Activated naive CD8-positive, alpha-beta T cell (primary cell): ENCODE results near the gene TKTL1.

Experiments used
- H3K27ac Mint-ChIP-seq: one replicate; pipeline ENCODE4 v1.8.0; 2021; ENCODE audit warnings: mixed read lengths
- H3K27me3 Mint-ChIP-seq: one replicate; pipeline ENCODE4 v1.8.0; 2021; ENCODE audit warnings: mixed read lengths
- H3K36me3 Mint-ChIP-seq: one replicate; pipeline ENCODE4 v1.8.0; 2021; ENCODE audit warnings: mixed read lengths
- H3K4me1 Mint-ChIP-seq: one replicate; pipeline ENCODE4 v1.8.0; 2021; ENCODE audit warnings: low read depth, mixed read lengths
- H3K4me3 Mint-ChIP-seq: one replicate; pipeline ENCODE4 v1.8.0; 2021; ENCODE audit warnings: mild to moderate bottlenecking, mixed read lengths
- H3K9me3 Mint-ChIP-seq: one replicate; pipeline ENCODE4 v1.8.0; 2021; ENCODE audit warnings: low read depth, mixed read lengths

TKTL1 gene

DNA sequence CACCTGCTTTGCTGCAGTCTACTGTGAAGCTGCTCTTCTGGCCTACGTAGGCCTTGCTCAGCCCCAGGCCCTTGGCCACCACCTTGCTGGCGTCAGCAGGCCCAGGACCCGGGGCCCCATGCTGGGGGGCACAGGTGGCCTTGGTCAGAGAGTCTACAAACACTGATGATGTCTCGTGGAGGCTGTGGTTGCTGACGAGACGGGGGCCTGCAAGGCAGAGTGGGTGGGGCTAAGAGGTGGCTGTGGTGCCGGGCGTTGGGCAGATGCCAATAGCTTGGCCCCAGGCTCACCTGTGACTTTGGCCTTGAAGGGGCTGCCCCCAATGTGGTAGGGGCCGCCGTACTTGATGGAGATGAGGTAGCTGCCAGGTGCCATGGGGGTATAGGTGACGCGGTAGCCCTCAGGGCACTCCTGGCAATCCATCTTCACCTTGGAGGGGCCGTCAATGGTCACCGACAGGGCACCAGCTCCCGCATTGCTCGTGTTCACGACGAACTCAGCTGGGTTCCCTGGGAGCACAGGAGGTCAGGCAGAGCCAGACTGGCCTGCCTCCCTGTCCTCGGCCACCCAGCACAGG is 53.9 kb downstream of the TKTL1 start:
- Mint-ChIP-seq H3K9me3 (no peaks in the 10 kb centered on the region), H3K27ac (no peak overlapping the region), H3K4me3 (no peak overlapping the region), H3K4me1 (peaks cover 31% of the 10 kb centered on the region), H3K27me3 (no peaks in the 10 kb centered on the region), H3K36me3 (no peaks in the 10 kb centered on the region)

DNA sequence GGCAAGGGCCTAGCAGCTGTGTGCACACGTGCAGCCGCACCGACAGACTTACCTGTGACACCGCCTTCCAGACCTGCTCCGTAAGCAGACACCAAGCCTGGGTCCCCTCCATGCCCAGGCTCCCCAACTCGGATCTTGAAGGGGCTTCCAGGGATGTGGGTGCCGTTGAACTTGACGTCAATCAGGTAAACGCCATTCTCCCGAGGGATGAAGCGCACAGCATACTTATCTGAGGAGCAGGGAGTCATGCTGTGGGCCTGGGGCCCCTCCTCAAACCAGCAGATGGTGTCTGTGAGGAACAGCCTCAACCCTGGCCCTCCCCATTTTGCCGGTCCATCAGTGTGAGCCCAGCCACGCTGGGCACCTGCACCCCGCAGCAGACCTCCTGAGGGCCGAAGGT is 54.4 kb downstream of the TKTL1 start:
- H3K9me3 Mint-ChIP-seq, result no peaks in the 10 kb centered on the region
- H3K36me3 Mint-ChIP-seq, result no peaks in the 10 kb centered on the region
- H3K4me3 Mint-ChIP-seq, result no peak overlapping the region
- no peaks in the 10 kb centered on the region for H3K27me3 Mint-ChIP-seq
- no peak overlapping the region for H3K27ac Mint-ChIP-seq
- peaks cover 32% of the 10 kb centered on the region for H3K4me1 Mint-ChIP-seq

DNA sequence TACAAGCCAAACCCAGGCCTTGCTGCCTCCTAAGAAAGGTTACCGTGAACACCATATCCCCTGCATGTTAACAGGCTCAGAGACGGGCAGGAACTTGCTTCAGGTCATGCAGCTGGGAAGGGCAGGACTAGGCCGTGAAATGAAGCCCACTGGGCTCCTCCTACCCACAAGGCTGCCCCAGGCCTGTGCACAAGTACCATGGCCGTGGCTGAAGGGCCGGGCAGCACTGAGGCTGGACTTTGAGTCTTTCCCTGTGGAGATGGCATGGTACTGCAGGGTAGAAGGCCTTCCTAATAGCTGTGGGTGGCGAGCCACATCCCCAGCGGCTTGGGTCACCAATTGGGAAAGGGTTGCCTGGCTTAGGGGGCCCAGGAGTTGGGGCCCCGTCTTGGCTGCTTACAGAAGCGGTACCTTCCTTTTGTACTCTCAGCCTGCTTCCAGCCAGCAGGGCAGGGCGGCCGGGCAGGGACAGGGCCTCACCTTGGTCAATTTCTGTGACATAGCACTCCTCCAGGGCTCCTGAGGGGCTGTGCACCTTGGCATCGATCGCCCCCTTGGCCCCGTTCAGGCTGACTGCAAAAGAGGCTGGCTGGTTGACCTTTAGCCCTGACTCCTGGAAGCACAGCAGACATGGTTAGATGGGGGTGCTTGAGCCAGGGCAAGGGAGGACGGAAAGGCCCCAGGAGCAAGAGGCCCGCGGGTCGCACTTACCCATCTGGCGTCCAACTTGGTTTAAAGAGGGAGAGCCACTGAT is 55.0 kb downstream of the TKTL1 start:
- Mint-ChIP-seq H3K36me3 (no peaks in the 10 kb centered on the region), H3K4me3 (peak overlapping the region; percentile 23), H3K27me3 (no peaks in the 10 kb centered on the region), H3K4me1 (peaks cover 32% of the 10 kb centered on the region), H3K9me3 (no peaks in the 10 kb centered on the region), H3K27ac (no peak overlapping the region)

GRCh38 chrX:154351183-154352011 is 55.8 kb downstream of the TKTL1 start:
- peak overlapping the region; percentile 64 for H3K27ac Mint-ChIP-seq
- no peaks in the 10 kb centered on the region for H3K27me3 Mint-ChIP-seq
- H3K9me3 Mint-ChIP-seq, result no peaks in the 10 kb centered on the region
- no peaks in the 10 kb centered on the region for H3K36me3 Mint-ChIP-seq
- H3K4me1 Mint-ChIP-seq, result peaks cover 36% of the 10 kb centered on the region
- peak overlapping the region; percentile 44 for H3K4me3 Mint-ChIP-seq

- H3K4me1 Mint-ChIP-seq, result peaks cover 36% of the 10 kb centered on the region
- no peaks in the 10 kb centered on the region for H3K36me3 Mint-ChIP-seq
- no peaks in the 10 kb centered on the region for H3K9me3 Mint-ChIP-seq
- peak overlapping the region; percentile 64 for H3K27ac Mint-ChIP-seq
- peak overlapping the region; percentile 44 for H3K4me3 Mint-ChIP-seq
- no peaks in the 10 kb centered on the region for H3K27me3 Mint-ChIP-seq
These were observed 56.4 kb downstream of the TKTL1 start for GRCh38 chrX:154352012-154352401.

DNA sequence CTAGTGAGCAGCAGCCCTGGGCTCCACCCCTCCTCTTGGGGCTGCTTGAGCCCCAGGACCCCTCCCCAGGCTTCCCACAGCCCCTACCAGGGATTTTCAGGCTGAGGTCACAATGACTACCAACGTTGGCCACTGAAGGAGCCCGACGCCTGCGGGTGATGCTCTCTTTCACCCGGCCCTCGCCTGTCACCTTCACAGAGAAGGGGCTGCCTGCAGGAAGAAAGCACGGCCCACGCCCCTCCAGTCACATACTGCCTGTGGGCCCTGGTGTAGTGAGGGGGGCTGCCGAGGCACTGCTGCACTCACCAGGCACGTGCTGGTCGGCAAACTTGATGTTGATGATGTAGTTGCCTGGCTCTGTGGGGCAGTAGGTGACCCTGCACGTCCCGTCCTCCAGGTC is 56.9 kb downstream of the TKTL1 start:
- peak overlapping the region; percentile 7 for H3K4me3 Mint-ChIP-seq
- no peak overlapping the region for H3K27ac Mint-ChIP-seq
- peaks cover 34% of the 10 kb centered on the region for H3K4me1 Mint-ChIP-seq
- H3K36me3 Mint-ChIP-seq, result no peaks in the 10 kb centered on the region
- no peaks in the 10 kb centered on the region for H3K27me3 Mint-ChIP-seq
- H3K9me3 Mint-ChIP-seq, result no peaks in the 10 kb centered on the region

DNA sequence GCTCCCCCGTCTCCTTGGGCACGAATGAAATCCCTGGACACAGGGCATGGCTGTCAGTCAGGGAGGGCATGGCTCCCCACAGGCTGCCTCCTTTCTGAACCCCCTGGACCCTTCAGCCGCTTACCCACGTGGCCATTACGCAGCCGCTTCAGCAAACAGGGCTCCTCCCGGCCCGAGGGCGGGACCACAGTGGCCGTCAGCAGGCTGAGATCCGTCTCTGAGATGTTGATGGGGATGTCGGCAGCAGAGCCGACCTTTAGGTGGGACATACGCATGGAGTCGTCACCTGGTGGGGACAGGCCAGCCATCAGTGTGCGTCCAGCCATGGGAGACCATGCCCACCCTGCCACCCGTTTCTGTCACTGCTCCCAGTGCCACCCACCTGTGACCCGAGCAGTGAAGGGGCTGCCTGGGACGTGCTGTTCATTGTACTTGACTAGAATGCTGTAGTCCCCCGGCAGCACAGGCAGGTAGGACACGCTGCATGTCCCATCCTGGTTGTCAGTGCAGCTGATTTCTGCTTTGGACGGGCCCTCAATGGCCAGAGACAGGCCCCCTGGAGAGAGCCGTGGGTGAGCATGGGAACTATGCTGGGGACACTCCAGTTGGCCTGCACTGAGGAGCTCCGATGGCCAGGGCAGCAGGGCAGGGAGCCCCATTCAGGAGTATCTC is 57.7 kb downstream of the TKTL1 start:
- H3K9me3 Mint-ChIP-seq, result no peaks in the 10 kb centered on the region
- no peaks in the 10 kb centered on the region for H3K27me3 Mint-ChIP-seq
- H3K4me3 Mint-ChIP-seq, result no peak overlapping the region
- no peaks in the 10 kb centered on the region for H3K36me3 Mint-ChIP-seq
- H3K4me1 Mint-ChIP-seq, result peaks cover 31% of the 10 kb centered on the region
- peak overlapping the region; percentile 34 for H3K27ac Mint-ChIP-seq

- Mint-ChIP-seq H3K9me3 (no peaks in the 10 kb centered on the region), H3K27ac (no peak overlapping the region), H3K27me3 (no peaks in the 10 kb centered on the region), H3K4me1 (peaks cover 28% of the 10 kb centered on the region), H3K36me3 (no peaks in the 10 kb centered on the region), H3K4me3 (no peak overlapping the region)
These were observed 58.4 kb downstream of the TKTL1 start for GRCh38 chrX:154354013-154354412.

DNA sequence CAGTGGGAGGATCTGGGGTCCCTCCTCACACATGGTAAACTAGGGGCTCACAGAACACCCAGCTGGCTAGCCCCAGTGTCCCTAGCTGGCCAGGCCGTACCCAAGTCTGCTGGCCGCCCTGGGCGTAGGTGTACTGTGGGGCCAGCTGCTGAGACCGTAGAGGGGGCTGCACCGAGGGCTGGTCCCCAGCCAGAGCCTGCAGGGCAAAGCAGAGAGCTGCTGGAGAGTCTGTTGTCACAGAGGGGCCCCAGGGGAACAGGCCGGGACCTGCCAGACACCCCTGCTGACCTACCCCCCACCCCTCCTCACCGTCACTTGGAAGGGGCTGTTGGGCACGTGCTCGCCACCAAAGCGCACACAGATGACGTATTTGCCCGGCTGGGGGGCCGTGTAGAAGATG is 58.9 kb downstream of the TKTL1 start:
- Mint-ChIP-seq H3K4me1 (peaks cover 28% of the 10 kb centered on the region), H3K36me3 (no peaks in the 10 kb centered on the region), H3K9me3 (no peaks in the 10 kb centered on the region), H3K27ac (no peak overlapping the region), H3K4me3 (no peak overlapping the region), H3K27me3 (no peaks in the 10 kb centered on the region)

DNA sequence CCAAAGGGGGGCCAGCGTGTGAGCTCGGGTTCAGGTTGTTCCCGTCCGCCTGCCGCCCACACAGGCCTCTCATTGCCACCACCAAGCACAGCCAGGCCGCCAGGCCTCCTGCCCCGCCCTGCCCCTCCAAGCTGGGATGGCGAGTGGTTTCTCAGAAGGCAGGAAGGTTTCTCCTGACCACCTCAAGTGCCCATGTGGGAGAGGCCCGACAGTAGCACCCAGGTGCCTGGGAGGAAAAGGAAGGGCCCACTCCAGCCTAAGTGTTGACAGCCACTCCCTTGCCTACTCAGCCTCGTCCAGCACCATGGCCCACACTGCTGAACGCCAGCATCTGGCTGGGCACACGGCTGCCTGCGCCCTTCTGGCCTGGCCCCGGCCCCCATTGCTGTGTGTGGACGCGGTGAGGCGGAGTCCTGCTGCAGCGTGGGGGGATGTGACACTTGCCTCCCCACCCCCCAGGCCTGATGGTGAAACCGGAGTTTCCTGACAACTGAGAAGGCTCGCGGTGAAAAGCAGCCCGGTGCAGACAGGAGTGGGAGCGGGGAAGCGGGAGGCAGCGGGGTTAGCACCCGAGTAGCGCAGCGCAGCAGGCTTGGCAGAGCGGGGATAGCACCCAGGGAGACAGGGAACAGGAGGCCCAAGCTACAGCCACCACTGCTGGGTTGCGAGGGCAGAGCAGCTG is 59.6 kb downstream of the TKTL1 start:
- Mint-ChIP-seq H3K4me3 (no peak overlapping the region), H3K36me3 (no peaks in the 10 kb centered on the region), H3K4me1 (peaks cover 25% of the 10 kb centered on the region), H3K27me3 (no peaks in the 10 kb centered on the region), H3K27ac (no peak overlapping the region), H3K9me3 (no peaks in the 10 kb centered on the region)

GRCh38 chrX:154355776-154356140 is 60.2 kb downstream of the TKTL1 start:
- peaks cover 23% of the 10 kb centered on the region for H3K4me1 Mint-ChIP-seq
- no peak overlapping the region for H3K4me3 Mint-ChIP-seq
- no peaks in the 10 kb centered on the region for H3K27me3 Mint-ChIP-seq
- no peaks in the 10 kb centered on the region for H3K36me3 Mint-ChIP-seq
- H3K9me3 Mint-ChIP-seq, result no peaks in the 10 kb centered on the region
- H3K27ac Mint-ChIP-seq, result no peak overlapping the region

DNA sequence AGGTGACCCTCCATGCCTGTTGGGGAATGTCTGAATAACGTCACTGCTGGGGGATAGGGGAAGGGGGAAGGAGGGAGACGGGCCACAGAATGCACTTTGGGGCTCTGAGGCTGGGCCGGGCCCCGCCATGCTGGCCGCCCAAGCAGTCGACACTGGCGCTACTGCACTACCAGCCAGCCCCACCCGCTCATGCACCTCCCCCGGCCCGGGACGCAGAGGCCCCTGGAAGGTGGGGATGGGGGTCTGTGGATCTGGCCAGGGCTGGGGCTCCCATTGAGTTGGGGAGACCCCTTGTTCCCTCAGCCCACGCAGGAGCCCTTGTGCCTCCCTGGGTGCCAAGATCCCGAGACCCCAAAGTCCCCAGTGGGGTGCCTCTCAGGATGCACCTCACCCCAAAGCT is 61.0 kb downstream of the TKTL1 start:
- Mint-ChIP-seq H3K4me1 (peaks cover 22% of the 10 kb centered on the region), H3K36me3 (no peaks in the 10 kb centered on the region), H3K27ac (no peak overlapping the region), H3K9me3 (no peaks in the 10 kb centered on the region), H3K27me3 (no peaks in the 10 kb centered on the region), H3K4me3 (no peak overlapping the region)

GRCh38 chrX:154357205-154357604 is 61.6 kb downstream of the TKTL1 start:
- Mint-ChIP-seq H3K4me1 (peaks cover 18% of the 10 kb centered on the region), H3K27me3 (no peaks in the 10 kb centered on the region), H3K4me3 (no peak overlapping the region), H3K27ac (no peak overlapping the region), H3K36me3 (no peaks in the 10 kb centered on the region), H3K9me3 (no peaks in the 10 kb centered on the region)

- Mint-ChIP-seq H3K4me3 (peak overlapping the region; percentile 5), H3K36me3 (no peaks in the 10 kb centered on the region), H3K27ac (peak overlapping the region; percentile 50), H3K27me3 (no peaks in the 10 kb centered on the region), H3K9me3 (no peaks in the 10 kb centered on the region), H3K4me1 (peaks cover 20% of the 10 kb centered on the region)
These were observed 62.4 kb downstream of the TKTL1 start for GRCh38 chrX:154358011-154358410.
